A673 (cell line): ENCODE results near the gene ENTHD1. TPM values are rescaled to one million over a fixed set of nuclear protein-coding genes. Genes with fewer than 3 reads are reported as not detected.

Experiments
- BruUV-seq: library from RNA; stranded (reverse); fragments of 400-500 nt; replicated peaks from 2 replicates; lab custom pipeline; 2021; lab: Mats Ljungman, UMichigan
- CTCF ChIA-PET: fragments of 300-600 bp; sonication (Branson Sonifier 250); formaldehyde crosslinking; loops from one replicate; lab custom pipeline; 2022; ENCODE audit warnings: antibody characterized with exemption; lab: Charles Lee
- POLR2A ChIA-PET: fragments of 300-600 bp; sonication (Branson Sonifier 250); formaldehyde crosslinking; loops from one replicate; lab custom pipeline; 2022; ENCODE audit warnings: antibody characterized with exemption; ENCODE audit not compliant: low non-redundant PET; lab: Charles Lee
- DNase-seq: peaks from one replicate; pipeline ENCODE4 v3.0.0-alpha.2; 2015; ENCODE audit warnings: low spot score
- H3K27ac ChIP-seq: fragments of 200-600 bp; sonication (generic); 2 replicates; pipeline ENCODE4 v1.5.1; 2016; ENCODE audit warnings: mixed run types, low read depth, mild to moderate bottlenecking, mixed read lengths, antibody characterized with exemption, low read length; ENCODE audit not compliant: poor library complexity, severe bottlenecking
- H3K27me3 ChIP-seq: fragments of 200-600 bp; sonication (generic); replicated peaks from 2 replicates; pipeline ENCODE4 v1.6.1; 2017; ENCODE audit warnings: mixed run types, low read depth, mild to moderate bottlenecking, mixed read lengths, antibody characterized with exemption, low read length; ENCODE audit not compliant: insufficient read depth, poor library complexity
- H3K36me3 ChIP-seq: fragments of 200-600 bp; sonication (generic); 2 replicates; pipeline ENCODE4 v1.6.1; 2016; ENCODE audit warnings: mixed run types, mild to moderate bottlenecking, mixed read lengths, antibody characterized with exemption, low read length; ENCODE audit not compliant: insufficient read depth, poor library complexity, severe bottlenecking
- H3K4me1 ChIP-seq: fragments of 200-600 bp; sonication (generic); 2 replicates; pipeline ENCODE4 v1.6.1; 2017; ENCODE audit warnings: mixed run types, mild to moderate bottlenecking, mixed read lengths, antibody characterized with exemption, low read length; ENCODE audit not compliant: insufficient read depth, poor library complexity, severe bottlenecking
- H3K4me3 ChIP-seq: fragments of 200-600 bp; sonication (generic); 2 replicates; pipeline ENCODE4 v1.5.1; 2016; ENCODE audit warnings: low read depth, mixed run types, mild to moderate bottlenecking, mixed read lengths, low read length; ENCODE audit not compliant: poor library complexity, severe bottlenecking
- H3K9me3 ChIP-seq: fragments of 200-600 bp; sonication (generic); 2 replicates; pipeline ENCODE4 v1.6.1; 2016; ENCODE audit warnings: mixed run types, low read depth, mild to moderate bottlenecking, mixed read lengths, antibody characterized with exemption, low read length; ENCODE audit not compliant: poor library complexity, severe bottlenecking
- EZH2 ChIP-seq: fragments of 200-600 bp; sonication (generic); IDR thresholded peaks from 2 replicates; pipeline ENCODE4 v1.6.1; 2017; ENCODE audit warnings: borderline replicate concordance, low read depth, mild to moderate bottlenecking, mixed read lengths, antibody characterized with exemption, low read length; ENCODE audit not compliant: poor library complexity, severe bottlenecking
- intact Hi-C: fragments of 100-400 bp; cut with micrococcal nuclease; formaldehyde crosslinking; loops from one replicate; pipeline ENCODE4 v1.10.0; 2022; ENCODE audit not compliant: unreplicated experiment
- total RNA-seq: library from RNA; stranded (reverse); gene quantifications from 2 replicates; pipeline ENCODE4 v1.2.3, GENCODE V29; 2021
- TF ChIP-seq, protein P1 (sequence below): fragments of 300-800, 200-600 bp; sonication (generic); conservative IDR thresholded peaks from 2 replicates; pipeline ENCODE4 v1.5.1; 2017; ENCODE audit warnings: low read depth, mild to moderate bottlenecking, antibody characterized with exemption, low read length, moderate library complexity, mixed read lengths

Gene ENTHD1
- total RNA-seq, 1 experiment from 2014 or later, result not detected

DNA sequence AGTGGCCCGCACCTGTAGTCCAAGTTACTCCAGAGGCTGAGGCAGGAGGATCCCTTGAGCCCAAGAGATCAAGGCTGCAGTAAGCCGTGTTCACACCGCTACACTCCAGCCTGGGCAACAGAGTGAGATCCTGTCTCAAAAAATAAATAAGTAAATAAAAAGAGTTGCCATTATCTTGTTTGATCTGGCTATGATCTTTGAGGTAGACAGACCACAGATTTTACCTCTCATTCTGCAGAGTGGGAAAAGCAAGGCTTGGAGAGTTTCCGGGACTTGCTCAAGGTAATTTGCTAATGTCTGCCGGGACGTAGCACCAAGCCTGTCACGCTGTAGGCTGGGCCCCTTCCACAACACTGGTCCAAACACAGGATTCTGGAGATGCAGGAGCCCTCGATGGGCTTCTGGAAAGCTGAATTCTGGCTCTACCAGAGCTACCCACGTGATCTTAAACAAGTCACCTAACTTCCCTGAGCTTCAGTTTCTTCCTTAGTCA is 14.1 kb upstream of the ENTHD1 start:
- intact Hi-C loops, result no loop called here
- TF ChIP-seq, protein P1, sequence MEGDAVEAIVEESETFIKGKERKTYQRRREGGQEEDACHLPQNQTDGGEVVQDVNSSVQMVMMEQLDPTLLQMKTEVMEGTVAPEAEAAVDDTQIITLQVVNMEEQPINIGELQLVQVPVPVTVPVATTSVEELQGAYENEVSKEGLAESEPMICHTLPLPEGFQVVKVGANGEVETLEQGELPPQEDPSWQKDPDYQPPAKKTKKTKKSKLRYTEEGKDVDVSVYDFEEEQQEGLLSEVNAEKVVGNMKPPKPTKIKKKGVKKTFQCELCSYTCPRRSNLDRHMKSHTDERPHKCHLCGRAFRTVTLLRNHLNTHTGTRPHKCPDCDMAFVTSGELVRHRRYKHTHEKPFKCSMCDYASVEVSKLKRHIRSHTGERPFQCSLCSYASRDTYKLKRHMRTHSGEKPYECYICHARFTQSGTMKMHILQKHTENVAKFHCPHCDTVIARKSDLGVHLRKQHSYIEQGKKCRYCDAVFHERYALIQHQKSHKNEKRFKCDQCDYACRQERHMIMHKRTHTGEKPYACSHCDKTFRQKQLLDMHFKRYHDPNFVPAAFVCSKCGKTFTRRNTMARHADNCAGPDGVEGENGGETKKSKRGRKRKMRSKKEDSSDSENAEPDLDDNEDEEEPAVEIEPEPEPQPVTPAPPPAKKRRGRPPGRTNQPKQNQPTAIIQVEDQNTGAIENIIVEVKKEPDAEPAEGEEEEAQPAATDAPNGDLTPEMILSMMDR, result no peak
- TF ChIP-seq EZH2, result no peak
- H3K36me3 ChIP-seq, result no peaks in the 10 kb centered on the region
- POLR2A ChIA-PET, result no interaction called here
- peaks cover 43% of the 10 kb centered on the region for H3K27me3 ChIP-seq
- no peaks in the 10 kb centered on the region for H3K9me3 ChIP-seq
- CTCF ChIA-PET, result no interaction called here
- H3K4me3 ChIP-seq, result no peak overlapping the region
- H3K4me1 ChIP-seq, result no peaks in the 10 kb centered on the region
- no peak overlapping the region for H3K27ac ChIP-seq
- BruUV-seq, result no TSS peak
- no peak for DNase-seq

- ChIA-PET CTCF (no interaction called here), POLR2A (no interaction called here)
- intact Hi-C loops, result no loop called here
Observed at GRCh38 chr22:39907047-39907446, 13.5 kb upstream of the ENTHD1 start.

GRCh38 chr22:39906207-39906606 is 12.6 kb upstream of the ENTHD1 start:
- Histone ChIP-seq H3K36me3 (no peaks in the 10 kb centered on the region), H3K9me3 (no peaks in the 10 kb centered on the region), H3K4me1 (no peaks in the 10 kb centered on the region), H3K4me3 (no peak overlapping the region), H3K27me3 (peaks cover 54% of the 10 kb centered on the region), H3K27ac (no peak overlapping the region)
- DNase-seq, result no peak
- CTCF ChIA-PET, result no interaction called here
- POLR2A ChIA-PET, result no interaction called here
- no TSS peak for BruUV-seq
- TF ChIP-seq EZH2, result no peak
- TF ChIP-seq, protein P1, result no peak
- intact Hi-C loops, result no loop called here

More at GRCh38 chr22:39907047-39907446, 13.5 kb upstream of the ENTHD1 start:
- no peak for TF ChIP-seq EZH2
- TF ChIP-seq, protein P1, result no peak
- Histone ChIP-seq H3K4me1 (no peaks in the 10 kb centered on the region), H3K27me3 (peaks cover 47% of the 10 kb centered on the region), H3K36me3 (no peaks in the 10 kb centered on the region), H3K27ac (no peak overlapping the region), H3K9me3 (no peaks in the 10 kb centered on the region), H3K4me3 (no peak overlapping the region)
- DNase-seq, result no peak
- BruUV-seq, result no TSS peak
